K562 (cell line): ENCODE results near the gene CNKSR2.

ENCODE experiments used
- LARP7 ChIP-seq: fragments of 450-650 bp; IDR thresholded peaks from 2 replicates; pipeline ENCODE4 v1.6.1; 2016
- NR2C2 ChIP-seq, 2 experiments: fragments of 200-800 bp in 1 of 2; sonication (Bioruptor generic) in 1 of 2; sonication (generic) in 1 of 2; formaldehyde crosslinking in 1 of 2; IDR thresholded peaks; 2 replicates each; pipeline versions ENCODE4 v1.6.1 to v1.8.0; 2016 to 2022; ENCODE audit warnings: mild to moderate bottlenecking in 1 of 2, missing compliant biosample characterization in 1 of 2, missing genetic modification characterization in 1 of 2, missing genetic modification reagents in 1 of 2
- NR4A1 ChIP-seq, 2 experiments: fragments of 250-450 bp in 1 of 2; fragments of 450-650 bp in 1 of 2; sonication (Bioruptor Pico) in 1 of 2; IDR thresholded peaks; 2 replicates each; pipeline versions ENCODE4 v1.4.0 to v1.6.1; 2016 to 2020; ENCODE audit warnings: mild to moderate bottlenecking in 2 of 2, missing compliant biosample characterization in 1 of 2, missing genetic modification characterization in 1 of 2, moderate library complexity in 1 of 2
- UBTF ChIP-seq, 2 experiments: IDR thresholded peaks; 2 replicates each; pipeline ENCODE4 v1.6.1; 2012; ENCODE audit warnings: improper control_type of control experiment in 2 of 2, low read depth in 2 of 2, low read length in 2 of 2, borderline replicate concordance in 1 of 2
- ZBTB43 ChIP-seq: sonication (generic); formaldehyde crosslinking; IDR thresholded peaks from 2 replicates; pipeline ENCODE4 v1.8.0; 2023; ENCODE audit warnings: mild to moderate bottlenecking, missing genetic modification reagents
- ZNF561 ChIP-seq: fragments of 450-650 bp; formaldehyde crosslinking; conservative IDR thresholded peaks from 2 replicates; pipeline ENCODE4 v1.4.0; 2020; ENCODE audit warnings: mild to moderate bottlenecking, moderate library complexity
- ZNF79 ChIP-seq: fragments of 250-450 bp; sonication (Bioruptor Pico); IDR thresholded peaks from 2 replicates; pipeline ENCODE4 v1.4.0; 2020; ENCODE audit warnings: low read depth, mild to moderate bottlenecking, moderate library complexity

DNA sequence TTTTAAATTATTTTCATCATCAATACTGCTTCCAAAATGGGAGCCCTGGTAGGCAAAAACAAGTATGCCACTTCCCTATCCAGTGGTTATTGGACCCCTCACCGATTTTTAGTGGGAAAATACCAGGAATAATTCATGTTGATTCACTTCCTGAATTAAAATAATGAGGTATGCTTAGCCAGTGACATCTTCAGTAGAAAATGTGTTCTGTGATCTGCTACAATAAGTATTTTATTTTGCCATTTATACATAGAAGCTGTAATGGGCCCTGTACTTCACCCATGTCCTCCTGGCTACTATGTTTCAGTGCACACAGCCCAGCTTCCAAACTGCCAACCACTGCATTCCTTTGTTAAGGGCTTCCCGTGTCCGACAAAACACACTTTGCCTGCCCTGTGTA lies 324.9 kb downstream of the CNKSR2 start:
- TF ChIP-seq ZBTB43 (CRISPR knock-in tag) (no peak), NR2C2 (CRISPR knock-in tag; IDR thresholded peaks at IDR 0.05) (no peak), NR2C2 (tag; IDR thresholded peaks at IDR 0.05) (no peak), LARP7 (no peak), NR4A1 (CRISPR knock-in tag; IDR thresholded peaks at IDR 0.05) (no peak), NR4A1 (tag; IDR thresholded peaks at IDR 0.05) (no peak), ZNF79 (CRISPR knock-in tag) (no peak), ZNF561 (CRISPR knock-in tag) (no peak), UBTF (IDR thresholded peaks at IDR 0.05; ENCODE audit: borderline replicate concordance in 1 of 2, low read depth in 2 of 2, low read length in 2 of 2) (no peak)
